ENCODE results near the gene DLGAP4. TPM values are rescaled to one million over a fixed set of nuclear protein-coding genes. Genes with fewer than 3 reads are reported as not detected.

The DLGAP4 gene
- total and polyA plus RNA-seq, 9 donors: 18.2 to 75.9 (median 53.1) TPM

- intact Hi-C loops (cut with DNase I): no loop called here
- H3K27me3 ChIP-seq: no peaks in the 10 kb centered on the region
- no peak overlapping the region for H3K27ac ChIP-seq
- no peaks in the 10 kb centered on the region for H3K9me3 ChIP-seq
- no peak for DNase-seq
- no peak overlapping the region for H3K4me3 ChIP-seq
- 84 to 92% (median 84%) methylated on average over 5 of the region's 5 CpGs for WGBS, 3 donors
- no peaks in the 10 kb centered on the region for H3K4me1 ChIP-seq (ENCODE audit: insufficient read depth)
- TF ChIP-seq EP300 (IDR thresholded peaks at IDR 0.05) (no peak), POLR2A (IDR thresholded peaks at IDR 0.05) (no peak), CTCF (IDR thresholded peaks at IDR 0.05) (no peak)
- H3K36me3 ChIP-seq: no peaks in the 10 kb centered on the region
Measured at GRCh38 chr20:36333841-36334240, 27.7 kb downstream of the DLGAP4 start.

GRCh38 chr20:36334281-36335205 is 28.4 kb downstream of the DLGAP4 start:
- TF ChIP-seq EP300 (IDR thresholded peaks at IDR 0.05) (no peak), POLR2A (IDR thresholded peaks at IDR 0.05) (no peak), CTCF (IDR thresholded peaks at IDR 0.05) (no peak)
- Histone ChIP-seq H3K4me1 (ENCODE audit: insufficient read depth) (no peaks in the 10 kb centered on the region), H3K27me3 (no peaks in the 10 kb centered on the region), H3K27ac (no peak overlapping the region), H3K4me3 (no peak overlapping the region), H3K9me3 (no peaks in the 10 kb centered on the region), H3K36me3 (no peaks in the 10 kb centered on the region)
- intact Hi-C loops (cut with DNase I): no loop called here
- DNase-seq: no peak
- 59 to 63% (median 60%) methylated on average over 20 of the region's 20 CpGs for WGBS, 3 donors

DNA sequence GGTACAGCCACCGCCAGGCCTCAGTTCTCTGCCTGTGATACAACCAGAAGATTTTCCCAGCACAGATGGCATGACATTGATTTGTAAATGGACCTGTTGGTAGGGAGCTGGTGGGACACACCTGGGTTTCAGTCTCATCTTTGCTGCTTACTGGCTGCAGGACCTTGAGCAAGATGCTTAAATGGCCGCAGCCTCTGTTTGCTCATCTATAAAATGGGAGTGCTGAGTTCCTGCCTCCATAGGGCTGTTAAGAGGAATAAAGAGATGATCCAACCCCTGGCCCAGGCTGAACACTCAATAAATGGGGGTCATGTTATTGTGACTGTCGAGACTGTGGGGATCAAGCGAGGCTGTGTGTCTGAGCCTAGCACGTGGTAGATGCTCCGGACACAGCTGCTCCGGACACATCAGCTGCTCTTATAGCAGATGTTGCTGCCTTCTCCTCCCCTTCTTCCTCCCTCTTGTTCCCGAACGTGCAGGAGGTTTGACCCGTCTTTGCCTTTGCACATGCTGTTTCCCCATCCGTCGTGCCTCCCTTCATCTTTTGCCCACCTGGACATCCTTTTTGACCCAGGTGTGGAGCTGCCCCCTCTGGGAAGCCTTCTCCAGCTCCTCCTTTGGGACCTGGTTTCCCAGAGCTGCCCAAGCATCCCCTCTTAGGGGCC is 29.2 kb downstream of the DLGAP4 start:
- no peak overlapping the region for H3K4me3 ChIP-seq
- intact Hi-C loops (cut with DNase I): no loop called here
- WGBS, 3 donors: 77 to 82% (median 81%) methylated on average over 12 of the region's 12 CpGs
- H3K9me3 ChIP-seq: no peaks in the 10 kb centered on the region
- H3K27me3 ChIP-seq: no peaks in the 10 kb centered on the region
- H3K4me1 ChIP-seq (ENCODE audit: insufficient read depth): no peaks in the 10 kb centered on the region
- no peak for DNase-seq
- no peak for TF ChIP-seq POLR2A (IDR thresholded peaks at IDR 0.05)
- no peak for TF ChIP-seq CTCF (IDR thresholded peaks at IDR 0.05)
- H3K27ac ChIP-seq: no peak overlapping the region
- H3K36me3 ChIP-seq: no peaks in the 10 kb centered on the region

DNA sequence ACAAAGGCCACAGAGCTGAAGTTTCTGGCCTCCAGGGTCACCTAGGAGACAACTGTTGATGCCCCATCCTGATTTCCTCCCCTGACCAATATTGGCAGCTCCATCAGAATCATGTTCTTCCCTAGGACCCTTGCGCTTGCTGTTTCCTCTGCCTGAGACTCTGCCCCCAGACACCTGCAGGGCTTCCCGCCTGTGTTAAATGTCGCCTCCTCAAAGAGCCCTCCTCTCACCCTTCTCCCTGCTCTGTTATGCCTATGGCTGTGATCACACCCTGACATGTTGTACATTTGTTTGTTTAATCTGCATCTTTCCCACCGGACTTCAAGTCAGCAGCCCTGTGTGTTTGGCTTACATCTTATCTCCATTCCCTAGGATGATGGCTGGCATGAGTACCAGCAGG is 30.1 kb downstream of the DLGAP4 start:
- no peaks in the 10 kb centered on the region for H3K9me3 ChIP-seq
- no peak overlapping the region for H3K27ac ChIP-seq
- TF ChIP-seq EP300 (IDR thresholded peaks at IDR 0.05) (no peak), CTCF (IDR thresholded peaks at IDR 0.05) (no peak), POLR2A (IDR thresholded peaks at IDR 0.05) (no peak)
- DNase-seq: no peak
- H3K4me1 ChIP-seq (ENCODE audit: insufficient read depth): no peaks in the 10 kb centered on the region
- no peaks in the 10 kb centered on the region for H3K27me3 ChIP-seq
- H3K4me3 ChIP-seq: no peak overlapping the region
- 71 to 76% (median 74%) methylated on average over 4 of the region's 4 CpGs for WGBS, 3 donors
- H3K36me3 ChIP-seq: no peaks in the 10 kb centered on the region
- intact Hi-C loops (cut with DNase I): no loop called here

All from ovary (tissue), 9 donors.